Measurements from ENCODE around the gene TM9SF1. TPM values are rescaled to one million over a fixed set of nuclear protein-coding genes. Genes with fewer than 3 reads are reported as not detected.
"Not testable (repeated sequence)": the region's sequence is repeated elsewhere in the genome, so short reads cannot be mapped to it uniquely, and the experiment has no call there.

TM9SF1 gene
- total and polyA plus RNA-seq, 2 of the 4 experiments (the other 2 are of a cell fraction), result 40.4 to 65.6 TPM

GRCh38 chr14:24224618-24225071 is 29.4 kb upstream of the TM9SF1 start:
- no peak overlapping the region for H3K14ac ChIP-seq (replicated peaks; ENCODE audit: low read depth, low read length)
- no peak overlapping the region for H3K9ac ChIP-seq (ENCODE audit: low read depth, low read length)
- H2AK9ac ChIP-seq (replicated peaks; ENCODE audit: low read depth, low read length, poor library complexity), result no peak overlapping the region
- H3K18ac ChIP-seq (ENCODE audit: low read depth, low read length), result peak overlapping the region; percentile 52; the same call in 1 of the 2 replicates
- peak overlapping the region; percentile 53; the same call in 1 of the 2 replicates for H3K4ac ChIP-seq (ENCODE audit: low read depth, low read length)
- dilution Hi-C loops (cut with HindIII; ENCODE audit: low sequenced_read_pairs, unreplicated experiment) (no loop called here), intact Hi-C loops (cut with micrococcal nuclease) (no loop called here), in situ Hi-C loops (cut with MboI; ENCODE audit: low sequenced_read_pairs) (no loop called here)
- peak overlapping the region; percentile 73 for H2BK5ac ChIP-seq (ENCODE audit: low read depth, low read length, poor library complexity, severe bottlenecking)
- H4K91ac ChIP-seq (ENCODE audit: insufficient read depth, low read depth, low read length), result 0 out of 2 replicates have a peak overlapping the region, but pooled peaks have one; percentile 4
- ChIA-PET CTCF (no interaction called here), POLR2A (ENCODE audit: unreplicated experiment) (no interaction called here)
- H3K23ac ChIP-seq (ENCODE audit: low read depth, low read length), result 0 out of 2 replicates have a peak overlapping the region, but pooled peaks have one; percentile 37
- H3K9me3 ChIP-seq (ENCODE audit: control insufficient read depth, insufficient read depth, low read length), result no peaks in the 10 kb centered on the region
- H2BK120ac ChIP-seq (ENCODE audit: low read depth, low read length), result peak overlapping the region; percentile 18; the same call in 1 of the 2 replicates
- H2BK15ac ChIP-seq (ENCODE audit: low read depth, low read length), result no peak overlapping the region
- peaks cover 3% of the 10 kb centered on the region; the same call in 1 of the 2 replicates for H3K9me1 ChIP-seq (ENCODE audit: insufficient read depth, low read length)
- H4K5ac ChIP-seq (ENCODE audit: low read depth, low read length), result peak overlapping the region; percentile 12; the same call in 1 of the 2 replicates
- peaks cover 9 to 51% of the 10 kb centered on the region in 2 experiments for H3K79me1 ChIP-seq (ENCODE audit: low read depth in 1 of 2, low read length in 2 of 2)
- peak overlapping the region; percentile 20; the same call in 1 of the 2 replicates for H3K4me2 ChIP-seq (ENCODE audit: low read depth, low read length)
- H4K20me1 ChIP-seq (ENCODE audit: insufficient read depth, low read length), result no peaks in the 10 kb centered on the region; the same call in 1 of the 2 replicates
- H3K56ac ChIP-seq (ENCODE audit: extremely low read depth, insufficient read depth, low read length), result no peak overlapping the region
- H3K36me3 ChIP-seq (ENCODE audit: control insufficient read depth, insufficient read depth, low read length), result peaks cover 6% of the 10 kb centered on the region; the same call in 1 of the 2 replicates
- H3K27ac ChIP-seq (ENCODE audit: insufficient read depth, low read length), result peak overlapping the region; percentile 44
- no peaks in the 10 kb centered on the region for H3K27me3 ChIP-seq (ENCODE audit: control insufficient read depth, insufficient read depth, low read length)
- ATAC-seq (ENCODE audit: low read depth) (peak; percentile 83), DNase-seq (peak; percentile 87)
- WGBS, 2 experiments (ENCODE audit: extremely low coverage in 2 of 2, insufficient read length in 1 of 2), result 53% methylated on average over 4 of the region's 7 CpGs; no CpG with 5 or more reads in 1 of the 2 experiments
- no peak overlapping the region for H3K4me3 ChIP-seq (ENCODE audit: insufficient read depth, low read depth, low read length)
- peak overlapping the region; percentile 12; the same call in 1 of the 2 replicates for H2AK5ac ChIP-seq (ENCODE audit: low read depth, low read length)
- H2BK20ac ChIP-seq (ENCODE audit: low read depth, low read length), result no peak overlapping the region
- peaks cover 4% of the 10 kb centered on the region for H3K4me1 ChIP-seq (ENCODE audit: control insufficient read depth, insufficient read depth, low read length)
- TF ChIP-seq BHLHE40 (IDR thresholded peaks at IDR 0.05; ENCODE audit: low read depth, low read length), result no peak
- peak; percentile 70; the same call in 1 of the 2 replicates for TF ChIP-seq CEBPB (IDR thresholded peaks at IDR 0.05; ENCODE audit: low read depth, low read length)
- peak overlapping the region in 1 of 2 experiments; percentile 6; a peak in 1 of 4 replicates for H4K8ac ChIP-seq (ENCODE audit: low read depth in 2 of 2, low read length in 2 of 2)
- BruUV-seq (replicated peaks), result no TSS peak
- no peak overlapping the region for H2AFZ ChIP-seq (replicated peaks; ENCODE audit: low read length, poor library complexity)

GRCh38 chr14:24222987-24223386 is 27.7 kb upstream of the TM9SF1 start:
- 100% methylated on average over 1 of the region's 4 CpGs; no CpG with 5 or more reads in 1 of the 2 experiments for WGBS, 2 experiments (ENCODE audit: extremely low coverage in 2 of 2, insufficient read length in 1 of 2)
- H4K5ac ChIP-seq (ENCODE audit: low read depth, low read length); H3K4me1 ChIP-seq (ENCODE audit: control insufficient read depth, insufficient read depth, low read length); CTCF ChIA-PET; BruUV-seq (replicated peaks); dilution Hi-C loops (cut with HindIII; ENCODE audit: low sequenced_read_pairs, unreplicated experiment); H2BK20ac ChIP-seq (ENCODE audit: low read depth, low read length); H2AK5ac ChIP-seq (ENCODE audit: low read depth, low read length); DNase-seq; H2BK15ac ChIP-seq (ENCODE audit: low read depth, low read length); in situ Hi-C loops (cut with MboI; ENCODE audit: low sequenced_read_pairs); H2AK9ac ChIP-seq (replicated peaks; ENCODE audit: low read depth, low read length, poor library complexity); H3K27me3 ChIP-seq (ENCODE audit: control insufficient read depth, insufficient read depth, low read length); H3K27ac ChIP-seq (ENCODE audit: insufficient read depth, low read length); H3K9ac ChIP-seq (ENCODE audit: low read depth, low read length); H3K9me3 ChIP-seq (ENCODE audit: control insufficient read depth, insufficient read depth, low read length); H2BK120ac ChIP-seq (ENCODE audit: low read depth, low read length); H3K9me1 ChIP-seq (ENCODE audit: insufficient read depth, low read length); H4K91ac ChIP-seq (ENCODE audit: insufficient read depth, low read depth, low read length); H3K56ac ChIP-seq (ENCODE audit: extremely low read depth, insufficient read depth, low read length); H3K4me2 ChIP-seq (ENCODE audit: low read depth, low read length); H3K18ac ChIP-seq (ENCODE audit: low read depth, low read length); intact Hi-C loops (cut with micrococcal nuclease); H3K36me3 ChIP-seq (ENCODE audit: control insufficient read depth, insufficient read depth, low read length); H4K20me1 ChIP-seq (ENCODE audit: insufficient read depth, low read length); H3K4me3 ChIP-seq (ENCODE audit: insufficient read depth, low read depth, low read length); ATAC-seq (ENCODE audit: low read depth); H3K23ac ChIP-seq (ENCODE audit: low read depth, low read length); H3K14ac ChIP-seq (replicated peaks; ENCODE audit: low read depth, low read length); H2AFZ ChIP-seq (replicated peaks; ENCODE audit: low read length, poor library complexity); POLR2A ChIA-PET (ENCODE audit: unreplicated experiment): not testable (repeated sequence)
- Histone ChIP-seq H4K8ac (ENCODE audit: low read depth in 2 of 2, low read length in 2 of 2) (peak overlapping the region in 1 of 2 experiments; percentile 25; a peak in 1 of 4 replicates), H3K79me1 (ENCODE audit: low read depth in 1 of 2, low read length in 2 of 2) (peaks cover 12 to 53% of the 10 kb centered on the region in 2 experiments), H3K4ac (ENCODE audit: low read depth, low read length) (peak overlapping the region; percentile 22; the same call in 1 of the 2 replicates), H2BK5ac (ENCODE audit: low read depth, low read length, poor library complexity, severe bottlenecking) (peak overlapping the region; percentile 23)
